NK-92 (cell line): ENCODE results near the gene RAB36.

ENCODE experiments used
- DNase-seq: peaks from one replicate; lab custom pipeline; 2025; ENCODE audit not compliant: unreplicated experiment; lab: John Stamatoyannopoulos, UW

RAB36 gene

DNA sequence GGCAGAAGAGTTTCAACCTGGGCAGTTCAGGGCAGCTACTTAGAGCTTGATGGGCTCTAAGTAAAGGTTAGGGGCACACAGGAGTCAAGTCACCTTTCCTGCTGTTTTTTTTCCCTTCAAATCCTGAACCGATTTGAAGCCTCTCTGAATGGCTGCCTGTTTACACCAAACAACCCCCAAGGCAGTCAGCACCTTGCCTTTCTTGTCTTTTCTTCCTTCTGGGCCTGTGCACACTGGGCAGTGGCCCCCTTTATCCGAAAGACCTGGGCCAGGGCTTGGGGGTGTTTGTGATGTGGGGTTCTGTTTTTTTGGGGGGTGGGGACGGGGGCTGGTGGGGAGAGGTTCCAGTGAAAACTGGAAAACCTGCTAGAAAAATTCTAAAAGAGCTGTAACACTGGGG is 7.8 kb upstream of the RAB36 start:
- no peak for DNase-seq

DNA sequence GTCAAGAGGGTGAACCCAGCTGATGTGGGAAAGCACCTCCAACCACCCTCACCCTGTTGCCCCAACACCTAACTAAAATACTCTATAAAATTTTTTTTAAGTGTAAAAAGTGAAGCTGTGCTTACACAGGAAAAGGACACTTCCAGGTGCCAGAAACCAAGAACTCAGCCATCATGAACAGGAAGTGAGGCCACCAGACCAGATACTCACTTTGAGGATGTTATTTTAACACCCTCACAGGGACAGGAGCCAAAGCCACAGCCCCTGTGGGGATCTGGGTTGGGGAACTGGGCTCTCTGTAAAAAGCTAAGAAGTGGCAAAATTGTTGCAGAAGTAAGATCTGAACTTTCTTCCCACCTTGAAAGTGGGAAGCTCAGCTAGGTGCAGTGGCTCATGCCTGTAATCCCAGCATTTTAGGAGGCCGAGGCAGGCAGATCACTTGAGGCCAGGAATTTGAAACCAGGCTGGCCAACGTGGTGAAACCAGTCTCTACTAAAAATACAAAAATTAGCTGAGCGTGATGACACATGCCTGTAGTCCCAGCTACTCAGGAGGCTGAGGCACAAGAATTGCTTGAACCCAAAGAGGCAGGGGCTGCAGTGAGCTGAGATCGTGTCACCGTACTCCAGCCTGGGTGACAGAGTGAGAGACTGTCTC is 7.2 kb upstream of the RAB36 start:
- no peak for DNase-seq

DNA sequence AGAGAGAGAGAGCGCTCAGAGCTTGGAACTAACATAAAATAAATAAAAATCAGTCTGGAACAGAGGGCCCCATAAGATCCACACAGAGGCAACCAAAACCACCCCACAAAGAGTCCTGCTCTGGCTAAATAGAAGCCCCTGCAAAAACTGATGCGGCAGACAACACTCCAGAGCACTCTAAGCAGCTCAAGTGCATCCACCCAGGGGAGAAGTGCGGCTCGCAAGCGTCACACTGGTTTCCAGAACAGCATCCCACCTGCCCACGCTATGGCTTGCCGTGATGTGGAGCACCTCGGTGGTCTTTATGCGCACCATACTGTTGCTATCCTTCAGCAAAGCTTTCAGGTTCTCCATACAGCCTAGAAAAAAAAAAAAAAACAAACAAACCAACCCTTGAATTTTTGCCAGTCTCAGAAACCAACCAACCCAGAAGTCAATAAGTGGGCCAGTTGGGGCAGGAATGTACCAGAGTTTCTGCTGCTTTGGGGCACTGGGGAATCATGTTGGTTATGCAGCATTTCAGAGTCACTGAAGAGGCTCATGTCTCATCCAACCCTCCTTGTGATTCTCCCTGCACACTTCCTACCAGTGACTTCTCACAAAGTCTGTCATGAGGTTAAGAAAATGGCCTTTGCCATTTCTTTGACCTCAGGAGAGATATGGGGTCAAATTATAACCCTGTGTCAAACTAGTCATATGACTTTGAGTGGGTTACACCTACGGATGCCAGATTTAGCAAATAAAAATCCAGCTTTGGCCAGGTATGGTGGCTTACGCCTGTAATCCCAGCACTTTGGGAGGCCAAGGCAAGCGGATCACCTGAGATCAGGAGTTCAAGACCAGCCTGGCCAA is 6.5 kb upstream of the RAB36 start:
- no peak for DNase-seq

DNA sequence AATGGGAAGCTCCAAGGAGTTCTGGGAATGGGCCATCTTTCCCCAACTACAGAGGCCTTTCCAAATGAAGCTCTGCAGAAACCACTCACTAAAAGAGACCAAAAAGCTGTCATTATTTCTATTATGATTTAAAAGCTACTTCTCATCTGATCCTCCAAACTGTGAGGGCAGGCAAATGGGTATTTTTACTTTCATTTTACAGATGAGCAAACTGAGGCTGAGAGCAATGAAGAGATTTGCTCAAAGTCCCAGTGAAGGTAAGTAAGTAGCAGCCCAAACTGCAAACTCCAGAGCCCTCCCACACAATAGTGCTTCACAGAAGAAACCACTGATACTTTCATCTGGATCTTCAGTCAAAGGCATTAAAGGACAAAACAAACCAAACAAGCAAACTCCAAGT is 4.9 kb upstream of the RAB36 start:
- DNase-seq: no peak

DNA sequence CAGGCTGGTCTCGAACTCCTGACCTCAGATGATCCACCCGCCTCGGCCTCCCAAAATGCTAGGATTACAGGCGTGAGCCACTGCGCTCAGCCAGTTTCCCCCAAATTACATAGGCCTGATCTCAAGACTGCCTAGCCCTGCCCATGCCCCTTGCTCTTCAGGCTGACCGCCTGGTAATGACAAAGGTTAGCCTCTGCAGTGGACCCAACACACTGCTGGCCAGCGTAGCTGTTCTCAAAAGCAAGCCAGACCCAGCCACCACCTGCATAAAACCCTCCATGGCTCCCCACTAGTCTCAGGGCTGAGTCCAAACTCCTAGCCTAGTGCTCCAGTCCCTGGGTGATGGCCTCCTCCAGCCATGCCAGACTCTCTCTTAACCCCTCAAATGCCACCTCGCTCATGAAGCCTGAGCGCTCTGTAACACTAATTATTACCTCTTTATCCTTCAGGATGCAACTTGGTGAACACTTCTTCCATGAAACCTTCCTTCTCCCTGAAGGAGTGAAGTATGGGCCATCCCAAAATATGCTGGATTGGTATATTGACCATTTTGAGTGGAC is 2.7 kb upstream of the RAB36 start:
- no peak for DNase-seq

DNA sequence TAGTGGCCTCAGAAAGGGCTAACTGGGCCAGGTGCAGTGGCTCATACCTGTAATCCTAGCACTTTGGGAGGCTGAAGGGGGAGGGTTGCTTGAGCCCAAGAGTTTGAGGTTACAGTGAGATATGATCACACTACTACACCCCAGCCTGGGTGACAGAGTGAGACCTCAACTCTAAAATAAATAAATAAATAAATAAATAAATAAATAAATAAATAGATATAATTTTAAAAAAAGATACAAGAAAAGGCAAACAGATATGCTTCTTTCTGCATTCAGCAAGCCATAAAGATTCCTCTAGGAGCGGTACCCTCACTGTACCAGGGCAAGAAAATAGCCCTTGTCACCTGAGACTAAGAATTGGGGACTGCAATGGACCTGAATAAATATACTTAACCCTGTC is 2.2 kb upstream of the RAB36 start:
- DNase-seq: no peak

DNA sequence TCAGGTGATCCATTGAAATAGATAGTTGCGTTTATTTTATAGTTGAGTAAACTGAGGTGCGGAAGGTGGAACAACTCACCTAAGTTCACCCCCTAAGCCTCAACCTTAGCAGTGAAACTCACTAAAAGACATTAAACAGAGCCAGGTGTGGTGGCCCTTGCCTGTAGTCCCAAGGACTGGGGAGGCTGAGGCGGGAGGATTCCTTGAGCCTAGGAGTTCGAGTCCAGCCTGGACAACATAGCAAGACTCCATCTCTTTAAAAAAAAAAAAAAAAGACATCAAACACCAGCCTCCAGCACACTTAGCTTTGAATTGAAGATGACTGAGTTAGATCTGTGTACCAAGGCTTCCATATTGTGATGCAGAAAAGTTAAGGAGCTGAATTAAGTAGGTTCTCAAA is 845 bp upstream of the RAB36 start:
- DNase-seq: no peak

DNA sequence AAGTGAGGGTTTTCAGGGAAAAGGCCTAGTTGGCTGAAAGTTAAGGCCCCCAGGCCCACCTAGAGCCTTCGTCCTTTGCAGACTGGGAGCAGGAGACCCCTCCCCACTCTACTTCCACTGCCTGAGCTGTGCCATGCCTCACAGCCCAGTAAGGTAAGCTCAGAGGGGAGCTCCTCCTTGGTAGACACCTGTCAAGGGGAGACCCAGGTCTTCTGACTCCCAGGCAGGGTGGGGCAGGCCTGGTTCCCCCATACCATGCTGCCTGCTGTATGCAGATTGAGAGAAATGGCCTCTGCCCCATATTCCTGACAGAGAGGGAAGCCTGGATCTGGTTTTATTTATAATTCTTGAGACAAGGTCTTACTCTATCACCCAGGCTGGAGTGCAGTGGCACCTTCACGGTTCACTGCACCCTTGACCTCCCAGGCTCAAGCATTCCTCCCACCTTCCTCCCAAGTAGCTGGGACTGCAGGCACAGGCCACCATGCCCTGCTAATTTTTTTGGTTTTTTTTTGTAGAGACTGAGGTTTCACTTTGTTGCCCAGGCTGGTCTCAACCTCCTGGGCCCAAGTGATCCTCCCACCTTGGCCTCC is 697 bp downstream of the RAB36 start:
- DNase-seq: no peak

DNA sequence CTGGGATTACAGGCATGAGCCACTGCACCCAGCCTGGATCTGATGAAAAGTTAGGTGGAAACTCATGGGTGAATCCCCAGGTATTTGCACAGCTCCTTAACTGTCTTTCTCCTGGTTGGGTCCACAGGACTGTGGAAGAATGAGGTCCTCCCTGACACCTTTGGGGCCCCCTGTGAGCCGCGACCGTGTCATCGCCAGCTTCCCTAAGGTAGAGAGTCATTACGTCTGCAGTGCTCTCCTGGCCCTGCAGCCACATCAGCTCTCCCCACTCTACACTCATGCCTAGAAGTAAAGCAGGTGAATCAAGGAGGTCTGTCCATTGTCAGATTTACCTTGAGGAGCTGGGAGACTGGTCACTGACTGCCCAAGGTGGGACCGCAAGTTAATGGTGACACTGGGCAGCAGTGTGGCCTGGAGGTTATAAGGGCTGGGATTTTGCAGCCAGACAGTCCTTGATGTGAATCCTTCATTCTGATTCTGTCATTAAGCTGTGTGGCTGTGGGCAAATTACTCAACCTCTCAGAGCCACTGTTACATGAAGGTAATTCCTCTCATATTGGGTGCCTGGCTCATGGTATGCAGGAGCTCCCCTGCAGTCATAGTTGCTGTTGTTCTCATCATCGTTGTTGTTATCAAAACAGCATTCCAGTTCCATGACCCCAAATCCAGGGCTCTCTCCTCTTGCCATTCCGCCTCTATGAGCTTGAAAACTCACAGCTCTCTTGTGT is 1.4 kb downstream of the RAB36 start:
- no peak for DNase-seq

DNA sequence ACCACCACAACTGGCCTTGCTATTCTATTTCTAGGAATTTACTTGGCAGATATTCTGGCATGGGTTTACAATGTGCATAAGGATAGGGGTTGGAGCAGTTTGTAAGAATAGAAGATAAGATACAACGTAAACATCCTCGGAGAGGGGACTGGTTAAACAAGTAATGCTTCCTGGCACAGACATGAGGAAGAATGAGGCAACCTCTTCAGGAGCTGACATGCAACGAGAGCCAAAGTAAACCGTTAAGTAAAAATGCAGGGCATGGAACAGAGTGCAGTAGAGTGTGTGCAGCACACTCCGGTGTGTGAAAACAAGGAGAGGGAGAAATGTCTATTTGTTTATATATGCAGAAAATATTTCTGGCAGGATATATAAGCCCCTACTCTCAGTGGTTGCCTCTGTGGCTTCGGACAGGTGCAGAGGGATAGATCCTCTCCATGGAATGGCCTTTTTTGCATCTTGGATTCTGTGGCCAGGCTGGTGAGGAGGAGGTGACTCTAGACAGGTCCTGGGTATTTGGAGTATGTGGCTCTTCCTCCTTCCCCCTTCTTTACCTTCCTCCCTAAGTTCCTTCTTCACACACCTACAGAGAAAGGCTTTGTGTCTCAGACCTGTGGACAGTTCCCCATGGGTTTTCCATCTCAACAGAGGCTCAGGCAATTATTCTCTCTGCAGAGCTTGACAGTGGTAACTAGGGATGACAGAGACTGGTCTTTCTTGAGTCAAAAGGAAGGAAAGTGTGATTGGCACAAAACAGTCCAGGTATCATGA is 2.5 kb downstream of the RAB36 start:
- no peak for DNase-seq

DNA sequence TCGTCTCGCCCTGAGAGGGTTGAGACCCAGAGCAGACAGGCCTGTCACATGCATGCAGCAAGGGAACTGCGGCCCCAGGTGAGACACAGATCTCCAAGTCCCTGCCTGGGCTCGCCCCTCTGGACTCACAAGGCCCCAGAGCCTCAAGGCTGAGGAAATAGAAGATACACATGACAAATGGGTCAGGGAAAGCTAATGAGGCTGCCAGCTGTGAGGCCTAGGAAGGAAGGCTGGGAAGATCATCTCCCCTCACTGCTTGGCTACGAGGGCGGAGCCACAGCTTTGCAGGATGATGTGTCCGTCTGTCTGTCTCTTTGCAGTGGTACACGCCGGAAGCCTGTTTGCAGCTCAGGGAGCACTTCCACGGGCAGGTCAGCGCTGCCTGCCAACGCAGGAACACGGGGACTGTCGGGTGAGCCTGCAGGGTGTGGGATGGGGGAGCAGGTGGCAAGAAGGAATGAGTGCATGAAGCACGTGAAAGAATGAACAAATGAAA is 4.5 kb downstream of the RAB36 start:
- no peak for DNase-seq

DNA sequence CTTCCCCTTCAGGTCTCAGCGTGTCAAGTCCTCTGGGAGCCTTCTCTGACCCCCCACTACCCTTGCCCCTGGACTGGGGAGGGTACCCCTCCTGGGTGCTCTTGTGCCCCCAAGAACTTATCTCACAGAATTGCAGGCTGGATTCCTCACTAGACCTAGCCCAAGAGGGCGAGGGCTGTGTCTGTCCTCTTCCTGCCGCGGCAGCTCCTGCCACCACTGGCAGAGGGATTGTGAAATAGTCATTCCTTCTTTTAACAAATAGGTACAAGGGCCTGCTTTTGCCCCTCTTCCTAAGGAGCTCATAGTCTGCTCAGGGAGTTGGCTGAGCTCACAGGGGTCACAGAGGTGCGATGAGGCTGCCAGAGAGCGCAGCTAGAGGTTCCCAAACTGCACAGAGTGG is 5.5 kb downstream of the RAB36 start:
- DNase-seq: no peak

DNA sequence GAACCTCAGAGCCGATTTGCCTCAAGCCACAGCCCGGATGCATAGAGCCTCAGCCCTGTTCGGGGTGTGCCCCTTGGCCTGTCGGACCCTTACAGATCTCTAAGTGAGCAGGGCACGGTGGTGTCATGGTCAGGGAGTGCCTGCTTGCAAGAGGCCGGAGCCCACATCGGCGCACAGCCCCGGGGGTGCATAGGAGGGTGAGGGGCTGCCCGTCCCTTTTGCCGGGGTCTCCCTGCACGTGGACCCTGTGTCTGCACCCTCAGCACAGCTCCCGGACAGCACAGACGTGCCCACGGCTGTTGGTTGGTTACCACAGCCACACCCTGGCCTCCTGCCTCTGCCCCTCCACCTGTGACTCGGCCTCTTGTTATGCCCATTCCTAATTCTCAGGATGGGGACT is 6.5 kb downstream of the RAB36 start:
- DNase-seq: no peak

DNA sequence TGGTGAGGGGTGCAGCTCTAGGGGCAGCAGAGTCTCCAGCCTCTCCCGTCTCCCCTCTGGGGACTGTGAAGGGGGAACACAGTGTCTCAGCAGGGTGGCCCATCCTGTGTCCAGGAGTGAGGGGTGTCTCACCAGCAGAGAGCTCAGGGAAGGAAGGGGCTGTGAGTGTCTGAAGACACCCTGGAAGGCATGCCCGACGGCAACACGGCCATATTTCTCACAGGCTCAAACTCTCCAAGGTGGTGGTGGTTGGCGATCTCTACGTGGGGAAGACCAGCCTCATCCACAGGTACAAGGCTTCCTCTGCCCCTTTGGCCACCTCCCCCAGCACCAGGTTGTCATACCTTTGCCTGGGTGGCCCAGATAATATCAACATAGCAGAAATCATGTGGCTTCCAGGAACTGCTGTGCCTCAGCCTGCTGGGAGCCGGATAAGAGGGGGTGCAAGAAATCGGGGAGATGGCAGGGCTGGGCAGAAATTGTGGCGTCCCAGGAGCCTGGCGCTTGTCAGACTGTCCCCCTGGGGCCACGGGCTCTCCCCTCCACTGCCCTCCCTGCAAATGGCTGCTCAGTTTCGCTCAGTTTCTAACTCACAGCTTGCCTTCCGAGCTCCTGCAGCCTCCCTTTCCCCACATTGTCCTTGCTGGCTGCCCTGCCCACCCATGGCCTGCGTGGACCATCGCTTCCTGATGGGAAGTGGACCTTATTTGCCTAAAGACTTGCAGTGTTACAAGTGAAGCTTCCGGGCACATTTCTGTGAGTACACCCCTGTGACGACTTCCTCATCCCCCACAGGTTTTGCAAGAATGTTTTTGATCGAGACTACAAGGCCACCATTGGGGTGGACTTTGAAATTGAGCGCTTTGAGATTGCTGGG is 7.2 kb downstream of the RAB36 start:
- no peak for DNase-seq

DNA sequence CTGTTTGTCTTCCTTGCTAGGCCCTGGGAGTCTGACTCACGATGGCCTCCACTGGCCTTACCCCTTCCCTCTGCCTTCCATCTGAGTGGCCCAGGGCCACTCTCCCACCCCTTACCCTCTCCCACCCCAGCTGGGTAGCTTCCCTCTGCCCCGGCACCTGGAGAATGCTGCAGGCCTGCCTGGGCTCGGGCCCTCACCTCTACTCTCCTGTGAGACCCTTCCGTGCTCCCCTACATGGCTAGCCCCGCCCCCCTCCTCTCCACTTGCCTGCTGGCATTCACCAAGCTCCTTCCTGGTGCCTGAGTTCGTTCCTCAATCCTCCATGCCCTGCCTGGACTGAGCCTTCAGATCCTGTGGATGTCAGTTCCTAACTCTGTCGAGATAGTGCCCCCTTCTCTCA is 8.7 kb downstream of the RAB36 start:
- DNase-seq: no peak

DNA sequence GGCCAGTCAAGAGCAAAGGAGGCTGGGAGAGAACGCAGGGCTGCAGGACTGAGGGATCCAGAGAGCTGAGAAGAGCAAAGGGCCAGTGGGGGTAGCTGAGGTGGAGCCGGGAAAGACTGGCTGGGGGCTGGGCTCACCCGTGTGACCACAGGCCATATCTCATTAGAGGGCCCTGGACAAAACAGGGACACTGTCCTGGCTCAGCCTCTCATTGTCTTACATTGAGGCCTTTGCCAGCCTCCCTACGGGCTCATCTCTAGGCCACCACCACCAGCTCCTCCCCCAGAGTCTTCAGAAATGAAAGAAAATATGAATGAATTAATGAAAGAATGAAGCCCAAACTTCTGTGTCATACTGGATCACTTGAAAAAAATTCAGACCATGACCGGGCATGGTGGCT is 9.2 kb downstream of the RAB36 start:
- DNase-seq: no peak

DNA sequence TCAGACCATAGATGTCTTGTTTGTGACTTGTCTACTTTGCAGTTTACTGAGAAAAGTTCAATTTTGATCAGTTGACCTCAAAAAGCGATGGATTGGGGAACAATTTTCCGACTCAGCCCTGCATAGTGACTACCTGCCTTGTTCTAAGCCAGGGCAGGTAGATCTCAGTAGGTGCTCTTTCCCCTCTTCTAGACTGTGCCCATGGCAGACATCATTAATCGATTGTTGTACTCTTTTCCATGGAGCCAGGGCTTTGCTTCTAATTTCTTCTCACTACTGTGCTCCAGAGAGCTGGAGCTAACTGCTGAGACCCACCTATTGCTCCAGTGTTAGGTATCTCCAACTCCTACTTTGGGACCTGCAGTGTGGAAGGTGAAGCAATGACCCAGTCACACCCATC is 9.9 kb downstream of the RAB36 start:
- DNase-seq: no peak

DNA sequence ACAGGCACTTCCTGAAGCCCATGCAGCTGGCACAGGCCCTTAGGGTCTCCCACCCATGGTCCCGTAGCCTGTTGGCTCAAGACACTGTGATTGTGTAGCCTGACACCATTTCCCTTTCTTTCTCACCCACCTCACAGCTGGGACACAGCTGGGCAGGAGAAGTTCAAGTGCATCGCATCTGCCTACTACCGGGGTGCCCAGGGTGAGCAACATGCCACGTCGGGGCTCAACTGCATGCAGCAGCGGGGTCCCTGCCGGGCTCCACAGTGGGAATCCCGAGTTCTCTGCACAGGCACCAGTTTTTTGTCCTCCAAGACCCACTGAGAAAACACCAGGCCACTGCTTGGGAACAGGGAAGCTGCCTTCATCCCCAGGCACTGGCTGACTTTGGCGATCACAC is 10.6 kb downstream of the RAB36 start:
- DNase-seq: no peak

DNA sequence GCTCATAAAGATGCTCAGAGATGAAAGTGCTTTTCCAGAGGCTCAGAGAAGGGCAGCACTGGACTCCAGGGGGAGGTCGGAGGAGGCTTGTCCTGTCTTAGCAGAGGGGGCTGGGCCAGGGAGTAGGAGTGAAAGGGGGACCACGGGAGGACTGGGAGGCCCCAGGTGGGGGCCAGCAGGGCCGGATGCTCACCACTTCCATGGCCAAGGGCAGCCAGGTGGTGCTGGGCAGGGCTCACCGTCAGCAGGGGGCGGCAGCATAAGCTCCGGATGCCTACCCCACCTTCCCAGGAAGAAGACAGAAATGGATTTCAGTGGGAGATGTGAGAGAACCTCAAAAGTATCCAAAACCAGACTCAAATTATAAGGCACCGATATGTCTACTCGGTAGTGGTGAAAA is 11.0 kb downstream of the RAB36 start:
- no peak for DNase-seq
